Testis (tissue), 3 donors: ENCODE data around the gene HMGXB3. TPM values are rescaled to one million over a fixed set of nuclear protein-coding genes. Genes with fewer than 3 reads are reported as not detected.

ENCODE experiments used
- DNase-seq: peaks from one replicate; pipeline ENCODE4 v3.0.0-alpha.2; 2019
- H3K27ac ChIP-seq, 2 donors: fragments of 200-600 bp; sonication (generic); one replicate each; pipeline ENCODE4 v1.5.1; 2019
- H3K27me3 ChIP-seq: fragments of 200-600 bp; sonication (generic); one replicate; pipeline ENCODE4 v1.5.1; 2019
- H3K36me3 ChIP-seq: fragments of 200-600 bp; sonication (generic); one replicate; pipeline ENCODE4 v1.5.1; 2017; ENCODE audit warnings: low read depth; ENCODE audit errors: missing control alignments
- H3K4me1 ChIP-seq: fragments of 200-600 bp; sonication (generic); one replicate; pipeline ENCODE4 v1.5.1; 2019
- H3K4me3 ChIP-seq, 2 donors: fragments of 200-600 bp; sonication (generic); one replicate each; pipeline ENCODE4 v1.5.1; 2017 to 2019
- H3K9me3 ChIP-seq: fragments of 200-600 bp; sonication (generic); one replicate; pipeline ENCODE4 v1.5.1; 2017
- CTCF ChIP-seq, 3 experiments: fragments of 450-650 bp in 2 of 3; fragments of 200-600 bp in 1 of 3; sonication (generic) in 1 of 3; IDR thresholded peaks; one replicate each; pipeline ENCODE4 v1.5.1; 2016 to 2019; ENCODE audit warnings: antibody characterized with exemption in 3 of 3, mild to moderate bottlenecking in 2 of 3, moderate library complexity in 1 of 3
- POLR2A ChIP-seq: fragments of 450-650 bp; IDR thresholded peaks from one replicate; pipeline ENCODE4 v1.6.1; 2017; ENCODE audit warnings: antibody characterized with exemption, mild to moderate bottlenecking, moderate library complexity
- WGBS, 2 donors: methylation state at CpG; one replicate each; pipeline ENCODE4 v1.1.5; 2018; 5-methylcytosine and 5-hydroxymethylcytosine counted together
- intact Hi-C: fragments of 100-400 bp; cut with DNase I; formaldehyde crosslinking; loops from one replicate; pipeline ENCODE4 v1.15.1; 2023; ENCODE audit warnings: low total_unique reads
- polyA plus RNA-seq: library from polyadenylated mRNA; stranded (reverse); fragments of 350-450 nt; fragmentation: Illumina TruSeq; extraction: RNeasy Lipid Tissue Mini Kit (QIAGEN cat#74804); gene quantifications from one replicate; pipeline ENCODE4 v1.2.3, GENCODE V29; 2014; ENCODE audit warnings: low read depth, low replicate concordance; ENCODE audit not compliant: insufficient read depth
- total RNA-seq, 2 donors: library from RNA; depleted of rRNA; stranded (reverse); fragments of >200 nt; gene quantifications; one replicate each; pipeline ENCODE4 v1.2.3, GENCODE V29; 2016

The HMGXB3 gene
- total and polyA plus RNA-seq, 3 donors from 2014 or later, result 33.5 to 72.5 (median 63.6) TPM

DNA sequence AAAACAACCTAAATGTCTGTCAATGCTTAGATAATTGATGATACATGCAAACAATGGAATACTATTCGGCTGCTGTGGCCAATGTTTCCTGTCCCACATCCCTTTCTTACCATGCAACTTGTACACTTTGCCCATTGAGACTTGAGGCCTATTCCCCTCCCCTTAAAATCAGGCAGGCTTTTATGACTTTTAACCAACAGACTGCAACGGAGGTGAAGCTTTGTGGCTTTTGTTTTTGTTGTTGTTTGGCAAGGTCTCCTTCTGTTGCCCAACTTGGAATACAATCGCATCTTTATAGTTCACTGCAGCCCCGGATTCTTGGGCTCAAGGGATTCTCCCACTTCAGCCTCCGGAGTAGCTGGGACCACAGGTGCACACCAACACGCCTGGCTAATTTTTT is 45.7 kb upstream of the HMGXB3 start:
- H3K9me3 ChIP-seq, result no peaks in the 10 kb centered on the region
- DNase-seq, result no peak
- WGBS, 2 donors, result 75 to 85% methylated on average over 6 of the region's 6 CpGs
- no peaks in the 10 kb centered on the region for H3K36me3 ChIP-seq
- no peaks in the 10 kb centered on the region for H3K27me3 ChIP-seq
- TF ChIP-seq POLR2A (no peak), CTCF (IDR thresholded peaks at IDR 0.05) (no peak)
- intact Hi-C loops, result no loop called here
- H3K27ac ChIP-seq, result no peak overlapping the region
- no peak overlapping the region for H3K4me3 ChIP-seq
- peaks cover 4% of the 10 kb centered on the region for H3K4me1 ChIP-seq

DNA sequence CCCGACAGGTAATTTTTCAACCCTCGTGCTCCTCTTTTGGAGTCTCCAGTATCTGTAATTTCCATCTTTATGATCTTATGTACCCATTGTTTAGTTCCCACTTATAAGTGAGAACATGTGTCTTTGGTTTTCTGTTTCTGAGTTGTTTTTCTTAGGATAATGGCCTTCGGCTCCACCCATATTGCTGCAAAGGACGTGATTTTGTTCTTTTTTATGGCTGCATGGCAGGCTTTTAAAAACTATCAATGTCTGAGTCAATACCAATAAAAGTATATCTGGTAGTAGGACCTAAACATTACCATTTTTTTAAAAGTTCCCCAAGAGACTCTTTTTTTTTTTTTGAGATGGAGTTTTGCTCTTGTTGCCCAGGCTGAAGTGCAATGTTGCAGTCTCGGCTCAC is 43.9 kb upstream of the HMGXB3 start:
- H3K27me3 ChIP-seq, result no peaks in the 10 kb centered on the region
- DNase-seq, result no peak
- no peak overlapping the region for H3K27ac ChIP-seq
- TF ChIP-seq CTCF (IDR thresholded peaks at IDR 0.05) (no peak), POLR2A (no peak)
- no peak overlapping the region for H3K4me3 ChIP-seq
- intact Hi-C loops, result no loop called here
- H3K36me3 ChIP-seq, result no peaks in the 10 kb centered on the region
- WGBS, 2 donors, result 78 to 85% methylated on average over 5 of the region's 5 CpGs
- peaks cover 13% of the 10 kb centered on the region for H3K4me1 ChIP-seq
- no peaks in the 10 kb centered on the region for H3K9me3 ChIP-seq

- DNase-seq, result no peak
- H3K4me3 ChIP-seq, result no peak overlapping the region
- no peaks in the 10 kb centered on the region for H3K36me3 ChIP-seq
- WGBS, 2 donors, result 88 to 90% methylated on average over 4 of the region's 4 CpGs
- no peak overlapping the region for H3K27ac ChIP-seq
- H3K9me3 ChIP-seq, result no peaks in the 10 kb centered on the region
- peaks cover 14% of the 10 kb centered on the region for H3K4me1 ChIP-seq
- no peaks in the 10 kb centered on the region for H3K27me3 ChIP-seq
- no peak for TF ChIP-seq CTCF (IDR thresholded peaks at IDR 0.05)
- intact Hi-C loops, result no loop called here
These were observed 42.7 kb upstream of the HMGXB3 start for GRCh38 chr5:149957855-149958254.

GRCh38 chr5:149959406-149960236 is 40.9 kb upstream of the HMGXB3 start:
- intact Hi-C loops, result loop anchor here (10.0 kb wide), 1 partner anchor 115 kb away; no protein-coding TSS in a partner anchor

More at GRCh38 chr5:149959406-149960236, 40.9 kb upstream of the HMGXB3 start:
- DNase-seq, result no peak
- Histone ChIP-seq H3K36me3 (no peaks in the 10 kb centered on the region), H3K27me3 (no peaks in the 10 kb centered on the region), H3K9me3 (no peaks in the 10 kb centered on the region), H3K4me1 (peaks cover 14% of the 10 kb centered on the region), H3K27ac (peak overlapping the region; percentile 89 to 90), H3K4me3 (peak overlapping the region; percentile 87 to 88)
- TF ChIP-seq POLR2A (no peak), CTCF (IDR thresholded peaks at IDR 0.05) (peak; percentile 40 to 57 (median 44))
- 30 to 35% methylated on average over 14 of the region's 14 CpGs for WGBS, 2 donors
